Neural cell (in vitro differentiated cells): ENCODE results near the gene SLC9A1.

ENCODE experiments used
- EP300 ChIP-seq: fragments of 450-650 bp; conservative IDR thresholded peaks from 2 replicates; pipeline ENCODE4 v1.6.1; 2014; ENCODE audit warnings: antibody characterized with exemption, mild to moderate bottlenecking, moderate library complexity; ENCODE audit not compliant: poor library complexity, severe bottlenecking
- EZH2 ChIP-seq: fragments of 200-600, 300-800 bp; shearing (Covaris generic), sonication (generic); IDR thresholded peaks from 2 replicates; pipeline ENCODE4 v1.6.1; 2014; ENCODE audit warnings: antibody characterized with exemption, low read length, borderline replicate concordance, mild to moderate bottlenecking; ENCODE audit not compliant: insufficient read depth, poor library complexity, severe bottlenecking
- MXI1 ChIP-seq: fragments of 450-650 bp; conservative IDR thresholded peaks from 2 replicates; pipeline ENCODE4 v1.6.1; 2014; ENCODE audit warnings: antibody characterized with exemption, mild to moderate bottlenecking; ENCODE audit not compliant: poor library complexity, severe bottlenecking
- POLR2AphosphoS5 ChIP-seq: IDR thresholded peaks from 2 replicates; pipeline ENCODE4 v1.6.1; 2012
- REST ChIP-seq: IDR thresholded peaks from 2 replicates; pipeline ENCODE4 v1.6.1; 2012; ENCODE audit warnings: borderline replicate concordance
- TAF1 ChIP-seq: IDR thresholded peaks from 2 replicates; pipeline ENCODE4 v1.6.1; 2012; ENCODE audit warnings: low read depth
- TF ChIP-seq, protein P1 (sequence below): fragments of 450-650 bp; IDR thresholded peaks from 2 replicates; pipeline ENCODE4 v1.5.1; 2014; ENCODE audit warnings: antibody characterized with exemption, mild to moderate bottlenecking, moderate library complexity; ENCODE audit not compliant: poor library complexity, severe bottlenecking

GRCh38 chr1:27113861-27114260 is 41.1 kb downstream of the SLC9A1 start:
- TF ChIP-seq, protein P1, sequence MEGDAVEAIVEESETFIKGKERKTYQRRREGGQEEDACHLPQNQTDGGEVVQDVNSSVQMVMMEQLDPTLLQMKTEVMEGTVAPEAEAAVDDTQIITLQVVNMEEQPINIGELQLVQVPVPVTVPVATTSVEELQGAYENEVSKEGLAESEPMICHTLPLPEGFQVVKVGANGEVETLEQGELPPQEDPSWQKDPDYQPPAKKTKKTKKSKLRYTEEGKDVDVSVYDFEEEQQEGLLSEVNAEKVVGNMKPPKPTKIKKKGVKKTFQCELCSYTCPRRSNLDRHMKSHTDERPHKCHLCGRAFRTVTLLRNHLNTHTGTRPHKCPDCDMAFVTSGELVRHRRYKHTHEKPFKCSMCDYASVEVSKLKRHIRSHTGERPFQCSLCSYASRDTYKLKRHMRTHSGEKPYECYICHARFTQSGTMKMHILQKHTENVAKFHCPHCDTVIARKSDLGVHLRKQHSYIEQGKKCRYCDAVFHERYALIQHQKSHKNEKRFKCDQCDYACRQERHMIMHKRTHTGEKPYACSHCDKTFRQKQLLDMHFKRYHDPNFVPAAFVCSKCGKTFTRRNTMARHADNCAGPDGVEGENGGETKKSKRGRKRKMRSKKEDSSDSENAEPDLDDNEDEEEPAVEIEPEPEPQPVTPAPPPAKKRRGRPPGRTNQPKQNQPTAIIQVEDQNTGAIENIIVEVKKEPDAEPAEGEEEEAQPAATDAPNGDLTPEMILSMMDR = no peak
- no peak for TF ChIP-seq POLR2AphosphoS5
- no peak for TF ChIP-seq TAF1
- TF ChIP-seq EZH2 = no peak
- TF ChIP-seq EP300 = no peak
- TF ChIP-seq REST = no peak
- no peak for TF ChIP-seq MXI1
